Adipocyte (in vitro differentiated cells): ENCODE measurements around the gene RFTN1.

Source experiments
- DNase-seq: peaks from one replicate; pipeline ENCODE4 v3.0.0-alpha.2; 2015; ENCODE audit warnings: low read depth
- H3K27me3 ChIP-seq: replicated peaks from 2 replicates; pipeline ENCODE4 v1.7.0; 2013; ENCODE audit warnings: mild to moderate bottlenecking, low read length, moderate library complexity; ENCODE audit not compliant: control insufficient read depth, insufficient read depth
- H3K36me3 ChIP-seq: 2 replicates; pipeline ENCODE4 v1.7.0; 2013; ENCODE audit warnings: low read length, mild to moderate bottlenecking, moderate library complexity; ENCODE audit not compliant: control insufficient read depth, insufficient read depth, severe bottlenecking
- H3K4me1 ChIP-seq: 2 replicates; pipeline ENCODE4 v1.7.0; 2013; ENCODE audit warnings: mild to moderate bottlenecking, low read length, moderate library complexity; ENCODE audit not compliant: control insufficient read depth, insufficient read depth
- H3K4me3 ChIP-seq: 2 replicates; pipeline ENCODE4 v1.7.0; 2013; ENCODE audit warnings: mild to moderate bottlenecking, low read length, moderate library complexity
- H3K9ac ChIP-seq: 2 replicates; pipeline ENCODE4 v1.7.0; 2013; ENCODE audit warnings: mild to moderate bottlenecking, low read length, moderate library complexity
- H3K9me3 ChIP-seq: 2 replicates; pipeline ENCODE4 v1.7.0; 2013; ENCODE audit warnings: mild to moderate bottlenecking, low read length, moderate library complexity; ENCODE audit not compliant: control insufficient read depth

The RFTN1 gene

DNA sequence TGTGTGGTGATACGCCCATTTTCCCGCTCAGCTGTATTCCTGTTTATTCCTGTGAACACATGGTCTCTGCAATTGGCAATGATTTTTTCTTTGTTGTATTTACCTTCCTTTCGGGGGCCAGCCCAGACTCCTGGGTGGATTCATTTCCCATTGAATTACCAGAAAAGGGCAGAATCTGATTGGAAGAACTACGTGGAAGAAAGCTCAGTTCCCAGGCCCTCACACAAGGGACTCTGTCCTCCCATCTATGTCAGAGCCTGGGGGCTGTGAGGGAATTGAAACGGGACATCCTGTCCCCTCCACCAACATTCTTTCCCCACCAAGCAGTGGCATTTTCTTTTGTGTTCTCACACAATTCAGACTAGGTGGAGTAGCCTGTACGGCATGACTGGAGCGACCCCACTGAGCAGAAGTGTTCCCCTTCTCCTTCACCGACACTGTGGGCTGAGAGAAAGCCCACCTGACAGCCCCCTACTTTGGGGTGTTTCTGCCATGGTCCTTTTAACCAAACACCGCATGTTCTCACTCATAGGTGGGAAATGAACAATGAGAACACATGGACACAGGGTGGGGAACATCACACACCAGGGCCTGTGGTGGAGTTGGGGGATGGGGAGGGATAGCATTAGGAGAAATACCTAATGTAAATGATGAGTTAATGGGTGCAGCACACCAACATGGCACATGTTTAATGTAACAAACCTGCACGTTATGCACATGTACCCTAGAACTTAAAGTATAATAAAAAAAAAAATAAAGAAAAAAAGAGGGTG, 32.1 kb upstream of the RFTN1 start:
- no peak for DNase-seq
- no peak overlapping the region for H3K9ac ChIP-seq
- peaks cover 4% of the 10 kb centered on the region for H3K4me1 ChIP-seq
- no peaks in the 10 kb centered on the region for H3K36me3 ChIP-seq
- H3K4me3 ChIP-seq, result no peak overlapping the region
- peaks cover 11% of the 10 kb centered on the region for H3K27me3 ChIP-seq
- peaks cover 5% of the 10 kb centered on the region for H3K9me3 ChIP-seq

GRCh38 chr3:16543242-16543864, 29.9 kb upstream of the RFTN1 start:
- no peak overlapping the region for H3K9ac ChIP-seq
- peaks cover 3% of the 10 kb centered on the region for H3K4me1 ChIP-seq
- peaks cover 11% of the 10 kb centered on the region for H3K27me3 ChIP-seq
- no peak overlapping the region for H3K4me3 ChIP-seq
- peaks cover 5% of the 10 kb centered on the region for H3K9me3 ChIP-seq
- H3K36me3 ChIP-seq, result no peaks in the 10 kb centered on the region
- no peak for DNase-seq

- no peak for DNase-seq
- Histone ChIP-seq H3K9me3 (no peaks in the 10 kb centered on the region), H3K4me1 (peaks cover 18% of the 10 kb centered on the region), H3K4me3 (no peak overlapping the region), H3K27me3 (peaks cover 3% of the 10 kb centered on the region), H3K36me3 (no peaks in the 10 kb centered on the region), H3K9ac (no peak overlapping the region)
Observed at GRCh38 chr3:16538507-16538906, 25.0 kb upstream of the RFTN1 start.

DNA sequence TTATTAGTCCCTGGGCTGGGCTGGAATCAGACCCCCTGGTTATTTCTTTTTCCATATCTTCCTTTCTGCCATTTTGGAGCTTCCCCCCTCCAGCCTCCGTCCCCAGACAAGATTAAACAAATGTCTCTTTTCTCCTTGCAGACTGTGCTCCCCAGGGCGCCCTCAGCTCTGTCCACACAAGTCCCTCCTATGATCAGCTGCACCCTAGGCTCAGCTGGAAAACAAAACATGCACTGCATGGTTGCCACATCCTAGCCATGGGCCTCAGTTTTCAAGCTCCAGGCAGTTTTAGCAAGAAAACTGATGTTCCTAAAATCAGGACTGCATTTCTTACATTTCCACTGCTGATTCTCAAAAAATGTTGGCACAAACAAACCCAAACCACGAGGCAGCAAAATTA, 23.5 kb upstream of the RFTN1 start:
- no peak overlapping the region for H3K4me3 ChIP-seq
- no peaks in the 10 kb centered on the region for H3K27me3 ChIP-seq
- H3K9ac ChIP-seq, result no peak overlapping the region
- H3K9me3 ChIP-seq, result no peaks in the 10 kb centered on the region
- H3K4me1 ChIP-seq, result peaks cover 20% of the 10 kb centered on the region
- H3K36me3 ChIP-seq, result no peaks in the 10 kb centered on the region
- DNase-seq, result peak; percentile 22

DNA sequence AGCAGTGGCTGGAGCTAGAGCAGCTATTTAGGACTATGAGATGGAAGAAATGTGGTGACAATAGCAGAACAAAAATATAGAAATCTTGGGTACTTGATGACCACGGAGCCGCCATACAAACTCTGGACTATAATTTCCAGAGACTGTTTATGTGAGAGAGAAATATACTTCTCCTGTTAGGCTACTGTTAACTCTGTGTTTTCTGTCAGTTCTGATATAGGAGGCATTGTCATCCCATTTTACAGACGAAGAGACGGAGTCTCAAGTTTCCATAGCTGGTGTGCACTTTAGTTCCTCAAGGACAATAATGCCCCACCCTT, 22.8 kb upstream of the RFTN1 start:
- H3K9ac ChIP-seq, result no peak overlapping the region
- peaks cover 3% of the 10 kb centered on the region for H3K27me3 ChIP-seq
- no peak for DNase-seq
- H3K4me1 ChIP-seq, result peaks cover 20% of the 10 kb centered on the region
- H3K4me3 ChIP-seq, result no peak overlapping the region
- no peaks in the 10 kb centered on the region for H3K9me3 ChIP-seq
- H3K36me3 ChIP-seq, result no peaks in the 10 kb centered on the region

- Histone ChIP-seq H3K9ac (no peak overlapping the region), H3K36me3 (no peaks in the 10 kb centered on the region), H3K27me3 (peaks cover 9% of the 10 kb centered on the region), H3K9me3 (no peaks in the 10 kb centered on the region), H3K4me3 (no peak overlapping the region), H3K4me1 (peaks cover 17% of the 10 kb centered on the region)
- DNase-seq, result no peak
Observed at GRCh38 chr3:16534640-16535262, 21.3 kb upstream of the RFTN1 start.

DNA sequence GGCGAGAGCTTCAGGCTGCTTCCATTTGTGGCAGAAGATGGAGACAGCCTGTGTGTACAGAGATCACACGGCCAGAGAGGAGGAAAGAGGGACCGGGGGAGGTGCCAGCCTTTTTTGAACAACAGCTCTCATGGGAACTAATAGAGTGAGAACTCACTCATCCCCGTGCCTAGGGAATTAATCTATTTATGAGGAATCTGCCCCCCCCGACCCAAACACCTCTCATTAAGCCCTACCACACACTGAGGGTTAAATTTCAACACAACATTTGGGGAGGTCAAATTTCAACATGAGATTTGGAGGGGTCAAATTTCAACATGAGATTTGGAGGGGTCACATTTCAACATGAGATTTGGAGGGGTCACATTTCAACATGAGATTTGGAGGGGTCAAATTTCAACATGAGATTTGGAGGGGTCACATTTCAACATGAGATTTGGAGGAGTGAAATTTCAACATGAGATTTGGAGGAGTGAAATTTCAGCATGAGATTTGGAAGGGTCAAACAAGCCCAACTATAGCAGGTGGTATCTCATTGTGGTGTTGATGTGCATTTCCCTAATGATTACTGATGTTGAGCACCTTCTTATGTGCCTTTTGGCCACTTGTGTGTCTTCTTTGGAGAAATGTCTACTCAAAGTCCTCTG, 20.6 kb upstream of the RFTN1 start:
- DNase-seq, result peak; percentile 49
- H3K9ac ChIP-seq, result no peak overlapping the region

DNA sequence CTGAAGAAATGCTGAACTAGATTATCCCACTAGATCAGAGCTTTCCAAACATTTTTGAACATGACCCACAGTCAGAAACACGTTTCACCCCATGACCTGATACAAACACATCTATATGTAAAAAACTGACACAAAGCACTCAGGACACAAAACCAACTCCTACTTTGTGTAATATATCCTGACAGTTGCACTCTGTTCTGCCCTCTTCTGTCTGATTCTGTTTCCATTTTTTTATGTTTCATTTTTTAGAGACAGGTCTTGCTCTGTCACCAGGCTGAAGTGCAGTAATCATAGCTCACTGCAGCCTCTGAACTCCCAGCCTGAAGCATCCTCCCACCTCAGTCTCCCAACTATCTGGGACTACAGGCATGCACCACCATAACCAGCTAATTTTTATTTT, 15.8 kb upstream of the RFTN1 start:
- peaks cover 26% of the 10 kb centered on the region for H3K4me1 ChIP-seq
- peaks cover 9% of the 10 kb centered on the region for H3K9me3 ChIP-seq
- H3K36me3 ChIP-seq, result no peaks in the 10 kb centered on the region
- no peak overlapping the region for H3K4me3 ChIP-seq
- no peak overlapping the region for H3K9ac ChIP-seq
- H3K27me3 ChIP-seq, result peaks cover 9% of the 10 kb centered on the region
- DNase-seq, result peak; percentile 46

More for the DNA sequence above, 20.6 kb upstream of the RFTN1 start:
- Histone ChIP-seq H3K4me1 (peaks cover 24% of the 10 kb centered on the region), H3K27me3 (peaks cover 9% of the 10 kb centered on the region), H3K9me3 (no peaks in the 10 kb centered on the region), H3K36me3 (no peaks in the 10 kb centered on the region), H3K4me3 (no peak overlapping the region)

- Histone ChIP-seq H3K4me3 (no peak overlapping the region), H3K9me3 (peaks cover 15% of the 10 kb centered on the region)
- no peak for DNase-seq
Observed at GRCh38 chr3:16528581-16528993, 15.1 kb upstream of the RFTN1 start.

GRCh38 chr3:16528106-16528505, 14.6 kb upstream of the RFTN1 start:
- Histone ChIP-seq H3K4me1 (peaks cover 21% of the 10 kb centered on the region), H3K4me3 (no peak overlapping the region), H3K36me3 (no peaks in the 10 kb centered on the region), H3K9ac (no peak overlapping the region), H3K9me3 (peaks cover 15% of the 10 kb centered on the region), H3K27me3 (peaks cover 9% of the 10 kb centered on the region)
- DNase-seq, result no peak

More at GRCh38 chr3:16528581-16528993, 15.1 kb upstream of the RFTN1 start:
- H3K4me1 ChIP-seq, result peaks cover 23% of the 10 kb centered on the region
- H3K36me3 ChIP-seq, result no peaks in the 10 kb centered on the region
- H3K9ac ChIP-seq, result no peak overlapping the region
- peaks cover 9% of the 10 kb centered on the region for H3K27me3 ChIP-seq

DNA sequence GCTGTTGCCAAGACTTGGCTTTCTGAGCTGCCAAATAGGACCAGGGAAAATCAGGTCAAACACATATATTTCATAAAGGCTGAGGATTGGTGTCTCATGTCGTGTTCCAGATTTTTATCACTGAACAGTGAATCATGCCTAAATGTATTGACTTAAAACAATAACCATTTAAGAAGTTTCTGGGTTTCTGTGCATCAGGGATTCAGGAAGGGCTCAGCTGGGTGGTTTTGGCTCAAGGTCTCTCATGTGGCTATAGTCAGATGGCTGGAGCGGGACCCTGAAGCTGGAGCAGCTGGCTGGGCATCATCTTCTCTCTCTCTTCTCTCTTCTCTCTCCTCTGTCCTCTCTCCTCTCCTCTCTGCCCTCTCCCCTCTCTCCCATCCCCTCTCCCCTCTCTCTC, 10.7 kb upstream of the RFTN1 start:
- no peak overlapping the region for H3K9ac ChIP-seq
- no peaks in the 10 kb centered on the region for H3K27me3 ChIP-seq
- no peaks in the 10 kb centered on the region for H3K36me3 ChIP-seq
- DNase-seq, result no peak
- H3K4me1 ChIP-seq, result peaks cover 28% of the 10 kb centered on the region
- H3K9me3 ChIP-seq, result peaks cover 23% of the 10 kb centered on the region
- H3K4me3 ChIP-seq, result no peak overlapping the region
